Measurements from ENCODE around the gene RASL12. TPM values are rescaled to one million over a fixed set of nuclear protein-coding genes. Genes with fewer than 3 reads are reported as not detected.
A peak's percentile ranks its signal among the peaks of the same experiment; 100 is the strongest.

The RASL12 gene
- total and polyA plus RNA-seq, 2 of the 8 experiments (the other 6 are each of a cell fraction or from before 2014, with no cell fraction given), result 9.5 to 10.3 TPM

DNA sequence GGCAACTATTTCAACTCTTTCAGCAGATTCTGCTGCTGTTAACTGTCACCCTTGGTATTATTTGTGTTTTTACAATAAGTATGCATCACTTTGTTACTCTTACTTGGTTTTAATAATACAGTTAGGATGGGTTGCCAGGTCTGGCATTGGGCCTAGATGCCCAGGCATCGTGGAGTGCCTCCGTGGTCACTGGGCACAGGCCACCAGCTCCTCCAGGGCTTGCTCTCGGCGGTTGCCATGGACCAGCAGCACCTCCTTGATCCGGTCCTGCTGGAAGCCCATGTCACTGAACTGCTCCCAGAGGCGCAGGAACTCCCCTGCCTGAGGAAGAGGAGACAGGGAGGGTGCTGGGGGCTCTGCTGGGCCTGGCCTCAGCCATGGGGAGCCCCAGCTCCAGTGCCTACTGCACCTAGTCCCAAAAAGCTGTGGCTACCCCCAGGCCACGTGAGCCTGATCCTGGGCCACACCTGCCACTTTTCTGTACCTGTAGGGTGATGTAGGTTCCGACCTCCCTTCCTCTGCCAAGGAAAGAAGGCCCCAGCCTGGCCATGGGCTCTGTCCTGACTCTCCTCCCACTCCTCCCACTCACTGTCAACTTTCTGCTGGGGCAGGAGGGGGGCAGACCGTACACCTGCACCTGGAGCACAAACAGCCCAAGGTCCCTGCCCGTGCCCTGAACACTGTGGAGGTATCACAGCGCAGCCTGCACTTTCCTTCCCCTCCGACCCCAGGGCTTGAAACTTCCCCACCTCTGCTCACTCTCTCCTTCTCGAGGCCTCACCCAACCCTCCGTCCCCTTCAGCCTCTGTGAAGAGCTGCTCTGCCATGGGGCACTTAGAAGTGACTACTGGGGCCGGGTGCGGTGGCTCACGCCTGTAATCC, 25.4 kb upstream of the RASL12 start:
- WGBS, 2 experiments (ENCODE audit: extremely low coverage in 1 of 2, insufficient coverage in 1 of 2, insufficient read length in 1 of 2, insufficient replicate concordance in 2 of 2, low coverage in 1 of 2, low lambda C conversion rate in 2 of 2, missing lambda C conversion rate in 1 of 2), result 90% methylated on average over 14 of the region's 17 CpGs; no CpG with 5 or more reads in 1 of the 2 experiments
- no peak overlapping the region; the same call in 1 of the 2 replicates for H4K8ac ChIP-seq (ENCODE audit: extremely low read depth, insufficient read depth, low read length)
- TF ChIP-seq NANOG (IDR thresholded peaks at IDR 0.05; ENCODE audit: insufficient read depth, low read depth, low read length, poor library complexity, severe bottlenecking), result no peak
- no peak for TF ChIP-seq NRF1 (IDR thresholded peaks at IDR 0.05; ENCODE audit: low read depth, low read length)
- TF ChIP-seq POLR2A (IDR thresholded peaks at IDR 0.05; ENCODE audit: control extremely low read depth in 1 of 2, low read depth in 2 of 2, low read length in 2 of 2), result no peak
- no peak for TF ChIP-seq SIRT6 (IDR thresholded peaks at IDR 0.05; ENCODE audit: low read length)
- TF ChIP-seq SP2 (IDR thresholded peaks at IDR 0.05; ENCODE audit: low read length), result no peak
- no peak for TF ChIP-seq SUZ12 (IDR thresholded peaks at IDR 0.05; ENCODE audit: low read length)
- TF ChIP-seq RXRA (IDR thresholded peaks at IDR 0.05; ENCODE audit: insufficient read depth, low read depth, low read length), result no peak
- no peak for TF ChIP-seq EZH2 (IDR thresholded peaks at IDR 0.05; ENCODE audit: low read depth, low read length, severe bottlenecking)
- no peak for TF ChIP-seq MAFK (IDR thresholded peaks at IDR 0.05; ENCODE audit: low read depth, low read length)
- TF ChIP-seq, protein P1, sequence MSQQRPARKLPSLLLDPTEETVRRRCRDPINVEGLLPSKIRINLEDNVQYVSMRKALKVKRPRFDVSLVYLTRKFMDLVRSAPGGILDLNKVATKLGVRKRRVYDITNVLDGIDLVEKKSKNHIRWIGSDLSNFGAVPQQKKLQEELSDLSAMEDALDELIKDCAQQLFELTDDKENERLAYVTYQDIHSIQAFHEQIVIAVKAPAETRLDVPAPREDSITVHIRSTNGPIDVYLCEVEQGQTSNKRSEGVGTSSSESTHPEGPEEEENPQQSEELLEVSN (IDR thresholded peaks at IDR 0.05), result no peak
- no peak for TF ChIP-seq CREB1 (IDR thresholded peaks at IDR 0.05)
- no peak for TF ChIP-seq YY1 (IDR thresholded peaks at IDR 0.05; ENCODE audit: low read depth, low read length)

More for the DNA sequence above, 25.4 kb upstream of the RASL12 start:
- Histone ChIP-seq H2BK5ac (ENCODE audit: low read depth, low read length) (no peak overlapping the region), H3K4me1 (replicated peaks in 1 of 4; ENCODE audit: control insufficient read depth in 3 of 4, insufficient read depth in 4 of 4, low read length in 3 of 4) (peaks cover 0 to 4% (median 3%) of the 10 kb centered on the region in 4 experiments; a peak in 3 of 7 replicates), H3K4me3 (ENCODE audit: extremely low read depth in 1 of 4, insufficient read depth in 2 of 4, low read depth in 3 of 4, low read length in 4 of 4) (no peak overlapping the region), H3K79me1 (ENCODE audit: low read depth, low read length) (no peaks in the 10 kb centered on the region), H2AFZ (ENCODE audit: low read length) (no peak overlapping the region), H3K56ac (replicated peaks; ENCODE audit: insufficient read length, low read depth, low read length) (no peak overlapping the region), H4K5ac (ENCODE audit: insufficient read length, low read depth, low read length) (no peak overlapping the region), H3K23me2 (ENCODE audit: low read depth, low read length) (no peaks in the 10 kb centered on the region), H2BK120ac (replicated peaks; ENCODE audit: low read depth, low read length) (no peak overlapping the region), H3K14ac (ENCODE audit: insufficient read length) (no peak overlapping the region), H2AK5ac (ENCODE audit: low read depth, low read length) (no peak overlapping the region), H4K91ac (replicated peaks; ENCODE audit: insufficient read length, low read length) (no peak overlapping the region), H3K4me2 (ENCODE audit: insufficient read depth in 1 of 2, low read depth in 2 of 2, low read length in 2 of 2) (no peak overlapping the region), H3K18ac (ENCODE audit: extremely low read depth, low read length) (no peak overlapping the region), H3K27ac (ENCODE audit: low read depth, low read length) (no peak overlapping the region), H3K36me3 (ENCODE audit: control insufficient read depth in 2 of 4, insufficient read depth in 4 of 4, low read length in 3 of 4) (no peaks in the 10 kb centered on the region), H2BK20ac (ENCODE audit: low read length) (0 out of 2 replicates have a peak overlapping the region, but pooled peaks have one; percentile 68), H2BK12ac (ENCODE audit: low read depth, low read length) (no peak overlapping the region; the same call in 1 of the 2 replicates), H3K9me3 (ENCODE audit: insufficient read depth in 2 of 2, low read depth in 1 of 2, low read length in 1 of 2) (no peaks in the 10 kb centered on the region), H3K23ac (ENCODE audit: insufficient read length) (no peak overlapping the region), H2BK15ac (ENCODE audit: low read length) (no peak overlapping the region), H3K4ac (replicated peaks; ENCODE audit: insufficient read length, low read depth, low read length) (no peak overlapping the region), H3K27me3 (replicated peaks in 1 of 4; ENCODE audit: control insufficient read depth in 3 of 4, extremely low read depth in 1 of 4, insufficient read depth in 3 of 4, low read length in 3 of 4) (no peaks in the 10 kb centered on the region), H4K20me1 (replicated peaks in 1 of 2; ENCODE audit: control insufficient read depth in 1 of 2, insufficient read depth in 2 of 2, low read length in 2 of 2) (no peaks in the 10 kb centered on the region), H3K9ac (replicated peaks in 1 of 4; ENCODE audit: extremely low read depth in 1 of 4, low read depth in 3 of 4, low read length in 3 of 4) (no peak overlapping the region), H3K79me2 (ENCODE audit: control insufficient read depth in 1 of 2, insufficient read depth in 2 of 2, low read length in 2 of 2) (no peaks in the 10 kb centered on the region)
- ChIA-PET POLR2A (ENCODE audit: partially characterized antibody) (interaction anchor here (1.4 to 3.4 kb wide), 3 partner anchors 8 to 25 kb away, joined by 4 to 16 read pairs (median 4); partner anchors contain the start of gene RASL12), CTCF (ENCODE audit: partially characterized antibody) (interaction anchor here (0.6 to 4.0 kb wide), 8 partner anchors 8 to 71 kb away, joined by 3 to 45 read pairs (median 9); partner anchors contain the start of gene RASL12)
- no peak for DNase-seq (ENCODE audit: low read depth in 1 of 2, low spot score in 2 of 2)
- FAIRE-seq, result no peak
